ENCODE data around the gene CWC22.

DNA sequence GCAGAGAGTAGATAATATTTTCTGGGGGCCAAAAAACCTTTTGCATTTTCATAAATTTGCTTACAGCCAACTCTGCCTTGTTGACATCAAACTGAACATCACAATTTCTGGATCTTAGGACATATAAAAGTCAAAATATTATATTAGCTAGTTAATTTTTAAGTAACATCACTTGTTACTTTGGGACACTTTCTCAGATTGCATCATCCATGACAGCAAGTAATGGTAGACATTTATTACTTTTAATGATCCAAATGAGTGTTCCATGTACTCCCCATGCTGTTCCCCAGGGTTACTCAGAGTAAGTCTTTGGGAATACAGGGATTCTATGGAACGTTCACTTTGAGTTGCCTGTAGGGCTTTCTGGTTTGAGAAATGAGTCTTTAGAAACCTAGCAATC is 39.1 kb upstream of the CWC22 start:
- TF ChIP-seq, protein P1, sequence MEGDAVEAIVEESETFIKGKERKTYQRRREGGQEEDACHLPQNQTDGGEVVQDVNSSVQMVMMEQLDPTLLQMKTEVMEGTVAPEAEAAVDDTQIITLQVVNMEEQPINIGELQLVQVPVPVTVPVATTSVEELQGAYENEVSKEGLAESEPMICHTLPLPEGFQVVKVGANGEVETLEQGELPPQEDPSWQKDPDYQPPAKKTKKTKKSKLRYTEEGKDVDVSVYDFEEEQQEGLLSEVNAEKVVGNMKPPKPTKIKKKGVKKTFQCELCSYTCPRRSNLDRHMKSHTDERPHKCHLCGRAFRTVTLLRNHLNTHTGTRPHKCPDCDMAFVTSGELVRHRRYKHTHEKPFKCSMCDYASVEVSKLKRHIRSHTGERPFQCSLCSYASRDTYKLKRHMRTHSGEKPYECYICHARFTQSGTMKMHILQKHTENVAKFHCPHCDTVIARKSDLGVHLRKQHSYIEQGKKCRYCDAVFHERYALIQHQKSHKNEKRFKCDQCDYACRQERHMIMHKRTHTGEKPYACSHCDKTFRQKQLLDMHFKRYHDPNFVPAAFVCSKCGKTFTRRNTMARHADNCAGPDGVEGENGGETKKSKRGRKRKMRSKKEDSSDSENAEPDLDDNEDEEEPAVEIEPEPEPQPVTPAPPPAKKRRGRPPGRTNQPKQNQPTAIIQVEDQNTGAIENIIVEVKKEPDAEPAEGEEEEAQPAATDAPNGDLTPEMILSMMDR (conservative IDR thresholded peaks at IDR 0.05 in 1 of 2, IDR thresholded peaks at IDR 0.05 in 1 of 2; ENCODE audit: extremely low read depth in 1 of 2, insufficient read depth in 1 of 2, low read depth in 1 of 2, low read length in 2 of 2) = no peak
- TF ChIP-seq EZH2 (IDR thresholded peaks at IDR 0.05; ENCODE audit: borderline replicate concordance, low read length) = no peak
